Measurements from ENCODE around the gene VPS36. TPM values are rescaled to one million over a fixed set of nuclear protein-coding genes. Genes with fewer than 3 reads are reported as not detected.

Gene VPS36
- total RNA-seq, 1 experiment from 2014 or later: 48.7 TPM

GRCh38 chr13:52450793-52451116 is 321 bp upstream of the VPS36 start:
- H3K9ac ChIP-seq (ENCODE audit: low read length): peak overlapping the region; percentile 61
- H3K27me3 ChIP-seq (ENCODE audit: low read length): no peaks in the 10 kb centered on the region
- peaks cover 46% of the 10 kb centered on the region for H3K79me2 ChIP-seq (ENCODE audit: low read length)
- H3K9me3 ChIP-seq (ENCODE audit: low read length): no peaks in the 10 kb centered on the region
- peak overlapping the region; percentile 75; the same call in 1 of the 2 replicates for H2AFZ ChIP-seq (ENCODE audit: low read length)
- DNase-seq: no peak
- no peak overlapping the region for H3K27ac ChIP-seq (ENCODE audit: low read length)
- H3K4me1 ChIP-seq (ENCODE audit: low read length): peaks cover 36% of the 10 kb centered on the region
- H3K36me3 ChIP-seq (ENCODE audit: insufficient read depth, low read length): peaks cover 5% of the 10 kb centered on the region; the same call in 1 of the 2 replicates
- H3K4me2 ChIP-seq (ENCODE audit: low read depth, low read length, poor library complexity, severe bottlenecking): peak overlapping the region; percentile 70
- peak overlapping the region; percentile 70; the same call in 1 of the 2 replicates for H3K4me3 ChIP-seq (ENCODE audit: low read length)
- H3K9me2 ChIP-seq (replicated peaks; ENCODE audit: insufficient read depth, low read length): no peaks in the 10 kb centered on the region
- H4K20me1 ChIP-seq (ENCODE audit: insufficient read depth, low read depth, low read length): peaks cover 6% of the 10 kb centered on the region; the same call in 1 of the 2 replicates

- Histone ChIP-seq H3K4me2 (ENCODE audit: low read depth, low read length, poor library complexity, severe bottlenecking) (peak overlapping the region; percentile 89), H3K9me3 (ENCODE audit: low read length) (no peaks in the 10 kb centered on the region), H3K27ac (ENCODE audit: low read length) (peak overlapping the region; percentile 63; the same call in 1 of the 2 replicates), H4K20me1 (ENCODE audit: insufficient read depth, low read depth, low read length) (peaks cover 6% of the 10 kb centered on the region; the same call in 1 of the 2 replicates), H3K27me3 (ENCODE audit: low read length) (no peaks in the 10 kb centered on the region), H3K9ac (ENCODE audit: low read length) (peak overlapping the region; percentile 96), H3K4me1 (ENCODE audit: low read length) (peaks cover 32% of the 10 kb centered on the region), H2AFZ (ENCODE audit: low read length) (0 out of 2 replicates have a peak overlapping the region, but pooled peaks have one; percentile 89), H3K79me2 (ENCODE audit: low read length) (peaks cover 50% of the 10 kb centered on the region), H3K4me3 (ENCODE audit: low read length) (peak overlapping the region; percentile 70), H3K9me2 (replicated peaks; ENCODE audit: insufficient read depth, low read length) (no peaks in the 10 kb centered on the region), H3K36me3 (ENCODE audit: insufficient read depth, low read length) (peaks cover 10% of the 10 kb centered on the region; the same call in 1 of the 2 replicates)
- peak; percentile 44 for DNase-seq
Measured at GRCh38 chr13:52449331-52450011, 963 bp downstream of the VPS36 start.

DNA sequence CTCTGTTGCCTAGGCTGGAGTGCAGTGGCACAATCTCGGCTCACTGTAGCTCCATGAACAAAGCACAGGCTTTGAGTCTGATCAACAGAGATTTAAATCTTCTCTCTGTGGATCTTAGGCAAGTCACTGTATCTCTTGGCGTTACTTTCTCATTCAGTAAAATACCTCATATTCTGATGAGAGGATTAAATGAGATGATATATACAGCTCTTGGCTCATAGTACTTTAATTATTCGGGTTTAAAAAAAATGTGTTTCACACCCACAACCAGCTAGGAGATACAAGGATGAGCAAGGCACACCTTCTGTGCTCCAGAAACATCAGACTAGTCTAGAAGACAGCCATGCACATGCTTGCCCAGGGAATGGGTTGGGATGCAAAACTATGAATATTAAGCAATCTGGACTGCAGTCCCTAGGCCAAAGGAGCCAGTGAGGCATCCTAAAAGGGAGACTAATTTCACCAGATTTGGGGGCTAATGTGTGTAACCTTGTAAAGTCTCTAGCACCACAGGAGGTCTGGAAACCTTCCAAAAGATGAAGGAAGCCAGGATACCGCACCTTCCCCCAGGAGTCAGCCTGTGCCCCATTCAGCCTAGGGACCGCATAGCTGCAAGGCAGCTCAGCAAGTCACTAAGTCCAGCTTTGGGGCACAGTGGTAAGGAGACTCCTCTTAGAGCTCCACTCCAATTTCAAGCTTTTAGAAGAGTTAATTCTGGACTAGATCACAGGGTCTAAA is 2.5 kb downstream of the VPS36 start:
- no peaks in the 10 kb centered on the region for H3K9me3 ChIP-seq (ENCODE audit: low read length)
- peaks cover 62% of the 10 kb centered on the region for H3K79me2 ChIP-seq (ENCODE audit: low read length)
- H4K20me1 ChIP-seq (ENCODE audit: insufficient read depth, low read depth, low read length): peaks cover 6% of the 10 kb centered on the region; the same call in 1 of the 2 replicates
- no peak overlapping the region; the same call in 1 of the 2 replicates for H3K4me3 ChIP-seq (ENCODE audit: low read length)
- H3K4me1 ChIP-seq (ENCODE audit: low read length): peaks cover 22% of the 10 kb centered on the region
- H3K9me2 ChIP-seq (replicated peaks; ENCODE audit: insufficient read depth, low read length): no peaks in the 10 kb centered on the region
- no peak overlapping the region for H3K9ac ChIP-seq (ENCODE audit: low read length)
- H2AFZ ChIP-seq (ENCODE audit: low read length): no peak overlapping the region
- no peak overlapping the region for H3K27ac ChIP-seq (ENCODE audit: low read length)
- H3K36me3 ChIP-seq (ENCODE audit: insufficient read depth, low read length): peaks cover 10% of the 10 kb centered on the region; the same call in 1 of the 2 replicates
- no peaks in the 10 kb centered on the region for H3K27me3 ChIP-seq (ENCODE audit: low read length)
- DNase-seq: peak; percentile 26
- peak overlapping the region; percentile 89 for H3K4me2 ChIP-seq (ENCODE audit: low read depth, low read length, poor library complexity, severe bottlenecking)

GRCh38 chr13:52447354-52447753 is 3.1 kb downstream of the VPS36 start:
- H3K27me3 ChIP-seq (ENCODE audit: low read length): no peaks in the 10 kb centered on the region

DNA sequence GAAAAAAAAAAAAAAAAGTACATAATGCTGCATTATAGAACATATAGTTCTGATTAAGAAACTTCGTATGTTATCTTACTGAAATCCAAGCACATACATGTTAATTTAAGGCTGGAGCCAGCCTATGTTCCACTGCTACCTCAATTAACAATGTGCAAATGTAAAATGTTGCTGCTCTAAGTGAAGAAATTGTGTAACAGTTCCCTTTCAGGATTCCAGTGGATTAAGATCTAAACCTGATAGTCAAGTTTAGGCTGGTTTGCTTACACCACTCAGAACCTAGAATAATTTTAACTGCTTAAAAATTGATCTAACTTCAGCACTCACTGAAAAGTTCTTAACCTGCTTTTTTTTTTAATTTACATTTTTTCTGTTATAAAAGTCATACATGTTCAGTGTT is 4.2 kb downstream of the VPS36 start:
- Histone ChIP-seq H3K79me2 (ENCODE audit: low read length) (peaks cover 78% of the 10 kb centered on the region), H3K27me3 (ENCODE audit: low read length) (no peaks in the 10 kb centered on the region), H3K9me3 (ENCODE audit: low read length) (no peaks in the 10 kb centered on the region), H3K9ac (ENCODE audit: low read length) (no peak overlapping the region), H3K9me2 (replicated peaks; ENCODE audit: insufficient read depth, low read length) (no peaks in the 10 kb centered on the region), H3K27ac (ENCODE audit: low read length) (no peak overlapping the region), H4K20me1 (ENCODE audit: insufficient read depth, low read depth, low read length) (peaks cover 6% of the 10 kb centered on the region; the same call in 1 of the 2 replicates), H3K36me3 (ENCODE audit: insufficient read depth, low read length) (peaks cover 10% of the 10 kb centered on the region; the same call in 1 of the 2 replicates), H3K4me3 (ENCODE audit: low read length) (no peak overlapping the region), H3K4me1 (ENCODE audit: low read length) (peaks cover 22% of the 10 kb centered on the region), H3K4me2 (ENCODE audit: low read depth, low read length, poor library complexity, severe bottlenecking) (no peak overlapping the region), H2AFZ (ENCODE audit: low read length) (no peak overlapping the region)
- DNase-seq: no peak

More at GRCh38 chr13:52447354-52447753, 3.1 kb downstream of the VPS36 start:
- Histone ChIP-seq H3K9me3 (ENCODE audit: low read length) (no peaks in the 10 kb centered on the region), H3K79me2 (ENCODE audit: low read length) (peaks cover 68% of the 10 kb centered on the region), H3K27ac (ENCODE audit: low read length) (no peak overlapping the region), H3K4me3 (ENCODE audit: low read length) (no peak overlapping the region), H3K9me2 (replicated peaks; ENCODE audit: insufficient read depth, low read length) (no peaks in the 10 kb centered on the region), H2AFZ (ENCODE audit: low read length) (no peak overlapping the region), H3K9ac (ENCODE audit: low read length) (no peak overlapping the region), H3K4me1 (ENCODE audit: low read length) (peaks cover 22% of the 10 kb centered on the region), H3K4me2 (ENCODE audit: low read depth, low read length, poor library complexity, severe bottlenecking) (no peak overlapping the region), H3K36me3 (ENCODE audit: insufficient read depth, low read length) (peaks cover 10% of the 10 kb centered on the region; the same call in 1 of the 2 replicates), H4K20me1 (ENCODE audit: insufficient read depth, low read depth, low read length) (peaks cover 6% of the 10 kb centered on the region; the same call in 1 of the 2 replicates)
- no peak for DNase-seq

GRCh38 chr13:52432456-52432855 is 18.0 kb downstream of the VPS36 start:
- no peak for DNase-seq
- Histone ChIP-seq H2AFZ (ENCODE audit: low read length) (no peak overlapping the region), H3K79me2 (ENCODE audit: low read length) (peaks cover 11% of the 10 kb centered on the region), H3K4me1 (ENCODE audit: low read length) (no peaks in the 10 kb centered on the region), H3K27me3 (ENCODE audit: low read length) (no peaks in the 10 kb centered on the region), H4K20me1 (ENCODE audit: insufficient read depth, low read depth, low read length) (no peaks in the 10 kb centered on the region), H3K36me3 (ENCODE audit: insufficient read depth, low read length) (peaks cover 57% of the 10 kb centered on the region; the same call in 1 of the 2 replicates), H3K27ac (ENCODE audit: low read length) (no peak overlapping the region), H3K4me3 (ENCODE audit: low read length) (no peak overlapping the region), H3K9ac (ENCODE audit: low read length) (no peak overlapping the region), H3K4me2 (ENCODE audit: low read depth, low read length, poor library complexity, severe bottlenecking) (no peak overlapping the region), H3K9me3 (ENCODE audit: low read length) (no peaks in the 10 kb centered on the region), H3K9me2 (replicated peaks; ENCODE audit: insufficient read depth, low read length) (no peaks in the 10 kb centered on the region)

DNA sequence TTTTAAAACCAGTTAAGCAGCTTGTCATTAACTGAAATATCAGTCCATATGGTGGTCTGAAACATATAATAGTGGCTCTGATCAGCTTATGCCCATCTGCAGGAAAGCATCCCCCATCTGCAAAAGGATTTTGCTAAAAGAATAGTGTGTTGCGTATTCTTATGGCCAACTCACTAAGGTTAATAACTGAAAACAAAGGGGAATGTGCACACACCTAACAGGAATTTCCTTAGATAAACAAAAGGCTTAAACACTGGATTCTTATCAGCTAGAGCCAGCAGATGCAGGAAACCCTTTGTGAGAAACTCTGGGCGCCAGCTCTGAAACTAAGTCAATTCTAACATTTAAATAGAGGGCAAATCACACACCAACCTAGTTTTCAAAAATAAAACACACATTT is 22.1 kb downstream of the VPS36 start:
- peaks cover 8% of the 10 kb centered on the region for H3K79me2 ChIP-seq (ENCODE audit: low read length)
- H3K27me3 ChIP-seq (ENCODE audit: low read length): no peaks in the 10 kb centered on the region
- H2AFZ ChIP-seq (ENCODE audit: low read length): no peak overlapping the region
- peaks cover 54% of the 10 kb centered on the region; the same call in 1 of the 2 replicates for H3K36me3 ChIP-seq (ENCODE audit: insufficient read depth, low read length)
- no peaks in the 10 kb centered on the region for H3K9me3 ChIP-seq (ENCODE audit: low read length)
- no peak overlapping the region for H3K4me3 ChIP-seq (ENCODE audit: low read length)
- H3K4me1 ChIP-seq (ENCODE audit: low read length): no peaks in the 10 kb centered on the region
- H3K9me2 ChIP-seq (replicated peaks; ENCODE audit: insufficient read depth, low read length): no peaks in the 10 kb centered on the region
- H3K4me2 ChIP-seq (ENCODE audit: low read depth, low read length, poor library complexity, severe bottlenecking): no peak overlapping the region
- DNase-seq: no peak
- no peak overlapping the region for H3K27ac ChIP-seq (ENCODE audit: low read length)
- no peaks in the 10 kb centered on the region for H4K20me1 ChIP-seq (ENCODE audit: insufficient read depth, low read depth, low read length)
- H3K9ac ChIP-seq (ENCODE audit: low read length): no peak overlapping the region

DNA sequence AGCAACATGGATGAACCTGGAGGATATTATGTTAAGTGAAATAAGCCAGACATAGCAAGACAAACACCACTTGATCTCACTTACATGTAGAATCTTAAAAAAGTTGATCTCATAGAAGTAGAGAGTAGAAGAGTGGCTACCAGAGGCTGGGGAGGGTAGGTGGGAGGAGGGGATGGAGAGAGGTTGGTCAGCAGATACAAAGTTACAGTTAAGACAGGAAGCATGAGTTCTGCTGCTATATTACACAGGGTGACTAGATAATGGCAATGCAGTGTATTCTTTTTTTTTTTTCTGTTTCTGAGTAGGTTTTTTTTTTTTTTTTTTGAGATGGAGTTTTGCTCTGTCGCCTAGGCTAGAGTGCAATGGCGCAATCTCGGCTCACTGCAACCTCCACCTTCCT is 29.2 kb downstream of the VPS36 start:
- H3K9me2 ChIP-seq (replicated peaks; ENCODE audit: insufficient read depth, low read length): no peaks in the 10 kb centered on the region

More for the DNA sequence above, 29.2 kb downstream of the VPS36 start:
- H3K27me3 ChIP-seq (ENCODE audit: low read length): no peaks in the 10 kb centered on the region
- H3K27ac ChIP-seq (ENCODE audit: low read length): no peak overlapping the region
- no peaks in the 10 kb centered on the region for H3K79me2 ChIP-seq (ENCODE audit: low read length)
- no peak overlapping the region for H3K4me2 ChIP-seq (ENCODE audit: low read depth, low read length, poor library complexity, severe bottlenecking)
- no peak overlapping the region for H3K4me3 ChIP-seq (ENCODE audit: low read length)
- H3K9ac ChIP-seq (ENCODE audit: low read length): no peak overlapping the region
- no peaks in the 10 kb centered on the region for H3K9me3 ChIP-seq (ENCODE audit: low read length)
- no peak overlapping the region for H2AFZ ChIP-seq (ENCODE audit: low read length)
- H3K4me1 ChIP-seq (ENCODE audit: low read length): no peaks in the 10 kb centered on the region
- H3K36me3 ChIP-seq (ENCODE audit: insufficient read depth, low read length): peaks cover 37% of the 10 kb centered on the region; the same call in 1 of the 2 replicates
- no peaks in the 10 kb centered on the region for H4K20me1 ChIP-seq (ENCODE audit: insufficient read depth, low read depth, low read length)
- no peak for DNase-seq
